Measurements from ENCODE around the gene KIF18B. TPM values are rescaled to one million over a fixed set of nuclear protein-coding genes. Genes with fewer than 3 reads are reported as not detected.

KIF18B gene
- total RNA-seq, 3 donors from 2014 or later (not counting 1 experiment from before 2014, with no cell fraction given), result 0.53 to 1.3 (median 1.1) TPM

DNA sequence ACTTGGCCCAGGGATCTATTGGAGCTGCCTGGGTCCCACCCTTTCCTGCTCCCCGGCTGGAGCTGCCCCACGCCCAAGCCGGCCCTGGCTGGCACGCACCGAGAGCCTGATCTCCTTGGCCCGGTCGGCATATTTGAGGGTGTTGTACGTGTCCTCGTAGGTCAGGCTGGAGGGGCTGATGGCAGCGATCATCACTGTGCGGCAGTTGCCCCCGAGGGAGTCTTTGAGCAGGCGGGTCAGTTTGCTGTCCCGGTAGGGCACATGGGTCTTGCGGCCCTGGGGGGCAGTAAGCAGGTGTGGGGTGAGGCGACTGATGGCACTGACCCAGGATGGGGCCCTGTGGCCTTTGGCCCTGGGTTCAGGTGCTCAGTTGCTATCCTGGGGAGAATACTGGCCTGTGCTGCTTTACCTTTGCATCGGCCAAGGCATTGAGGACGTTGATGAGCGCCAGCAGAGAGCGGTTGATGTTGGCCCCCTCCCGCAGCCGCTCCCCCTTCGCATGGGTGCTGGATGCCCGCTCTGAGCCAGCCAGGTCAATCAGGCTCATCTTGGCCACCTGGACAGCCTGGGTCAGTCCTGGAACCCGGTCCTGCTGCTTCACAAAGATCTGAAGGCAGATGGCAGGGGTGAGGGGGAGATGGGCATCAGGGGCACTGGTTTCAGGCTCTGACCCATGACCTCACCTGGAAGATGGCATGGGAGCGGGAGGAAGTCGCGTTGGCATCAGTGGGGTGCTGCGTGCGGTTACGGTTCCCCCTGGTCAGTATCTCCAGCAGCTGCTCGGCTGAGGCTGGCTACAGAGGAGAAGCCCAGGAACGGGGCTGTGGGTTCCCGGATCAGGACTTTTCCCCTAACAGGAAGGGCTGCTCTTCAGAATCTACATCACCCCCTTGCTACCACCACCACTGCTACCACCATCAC, 13.5 kb downstream of the KIF18B start:
- Mint-ChIP-seq H3K27ac (no peak overlapping the region), H3K9me3 (no peaks in the 10 kb centered on the region), H3K36me3 (no peaks in the 10 kb centered on the region), H3K27me3 (ENCODE audit: low read depth in 2 of 2) (no peaks in the 10 kb centered on the region), H3K4me3 (no peak overlapping the region), H3K4me1 (no peaks in the 10 kb centered on the region)
- no peaks in the 10 kb centered on the region for H3K36me3 ChIP-seq (ENCODE audit: control insufficient read depth, insufficient read depth, low read length)
- 96% methylated on average over 34 of the region's 34 CpGs for WGBS (ENCODE audit: insufficient coverage)
- DNase-seq, result no peak
- H3K9me3 ChIP-seq (ENCODE audit: control insufficient read depth, insufficient read depth, low read length), result no peaks in the 10 kb centered on the region
- H3K4me3 ChIP-seq (ENCODE audit: low read length), result no peak overlapping the region
- no peak overlapping the region for H3K27ac ChIP-seq (ENCODE audit: low read length)
- no peaks in the 10 kb centered on the region for H3K4me1 ChIP-seq (ENCODE audit: control insufficient read depth, insufficient read depth, low read length)
- no peaks in the 10 kb centered on the region for H3K27me3 ChIP-seq (ENCODE audit: control insufficient read depth, insufficient read depth, low read length)
- no peak for TF ChIP-seq CTCF (IDR thresholded peaks at IDR 0.05)
- intact Hi-C loops (cut with micrococcal nuclease), result no loop called here
- ATAC-seq, result no peak

GRCh38 chr17:44932787-44933097, 14.8 kb downstream of the KIF18B start:
- H3K4me3 ChIP-seq (ENCODE audit: low read length), result no peak overlapping the region
- no peaks in the 10 kb centered on the region for H3K4me1 ChIP-seq (ENCODE audit: control insufficient read depth, insufficient read depth, low read length)
- H3K27ac Mint-ChIP-seq, result no peak overlapping the region
- TF ChIP-seq CTCF (IDR thresholded peaks at IDR 0.05), result no peak
- no peaks in the 10 kb centered on the region for H3K27me3 ChIP-seq (ENCODE audit: control insufficient read depth, insufficient read depth, low read length)
- intact Hi-C loops (cut with micrococcal nuclease), result no loop called here
- no peaks in the 10 kb centered on the region for H3K4me1 Mint-ChIP-seq
- H3K9me3 Mint-ChIP-seq, result no peaks in the 10 kb centered on the region
- no peak overlapping the region for H3K27ac ChIP-seq (ENCODE audit: low read length)
- DNase-seq, result no peak
- ATAC-seq, result no peak
- no peaks in the 10 kb centered on the region for H3K27me3 Mint-ChIP-seq (ENCODE audit: low read depth in 2 of 2)
- 92% methylated on average over 6 of the region's 6 CpGs for WGBS (ENCODE audit: insufficient coverage)
- H3K36me3 Mint-ChIP-seq, result no peaks in the 10 kb centered on the region
- no peaks in the 10 kb centered on the region for H3K9me3 ChIP-seq (ENCODE audit: control insufficient read depth, insufficient read depth, low read length)
- H3K36me3 ChIP-seq (ENCODE audit: control insufficient read depth, insufficient read depth, low read length), result no peaks in the 10 kb centered on the region
- H3K4me3 Mint-ChIP-seq, result no peak overlapping the region

GRCh38 chr17:44932096-44932786, 15.3 kb downstream of the KIF18B start:
- H3K9me3 Mint-ChIP-seq, result no peaks in the 10 kb centered on the region
- H3K27me3 ChIP-seq (ENCODE audit: control insufficient read depth, insufficient read depth, low read length), result no peaks in the 10 kb centered on the region
- H3K4me1 ChIP-seq (ENCODE audit: control insufficient read depth, insufficient read depth, low read length), result no peaks in the 10 kb centered on the region
- H3K36me3 Mint-ChIP-seq, result no peaks in the 10 kb centered on the region
- no peak for DNase-seq
- H3K9me3 ChIP-seq (ENCODE audit: control insufficient read depth, insufficient read depth, low read length), result no peaks in the 10 kb centered on the region
- no peak overlapping the region for H3K4me3 ChIP-seq (ENCODE audit: low read length)
- no peak overlapping the region for H3K4me3 Mint-ChIP-seq
- intact Hi-C loops (cut with micrococcal nuclease), result no loop called here
- ATAC-seq, result no peak
- 99% methylated on average over 8 of the region's 8 CpGs for WGBS (ENCODE audit: insufficient coverage)
- no peaks in the 10 kb centered on the region for H3K27me3 Mint-ChIP-seq (ENCODE audit: low read depth in 2 of 2)
- H3K4me1 Mint-ChIP-seq, result no peaks in the 10 kb centered on the region
- H3K27ac ChIP-seq (ENCODE audit: low read length), result no peak overlapping the region
- no peaks in the 10 kb centered on the region for H3K36me3 ChIP-seq (ENCODE audit: control insufficient read depth, insufficient read depth, low read length)
- no peak overlapping the region for H3K27ac Mint-ChIP-seq
- TF ChIP-seq CTCF (IDR thresholded peaks at IDR 0.05), result no peak

All from natural killer cell (primary cell).